Measurements from ENCODE around the gene TBC1D8B.

- TF ChIP-seq, protein P1, sequence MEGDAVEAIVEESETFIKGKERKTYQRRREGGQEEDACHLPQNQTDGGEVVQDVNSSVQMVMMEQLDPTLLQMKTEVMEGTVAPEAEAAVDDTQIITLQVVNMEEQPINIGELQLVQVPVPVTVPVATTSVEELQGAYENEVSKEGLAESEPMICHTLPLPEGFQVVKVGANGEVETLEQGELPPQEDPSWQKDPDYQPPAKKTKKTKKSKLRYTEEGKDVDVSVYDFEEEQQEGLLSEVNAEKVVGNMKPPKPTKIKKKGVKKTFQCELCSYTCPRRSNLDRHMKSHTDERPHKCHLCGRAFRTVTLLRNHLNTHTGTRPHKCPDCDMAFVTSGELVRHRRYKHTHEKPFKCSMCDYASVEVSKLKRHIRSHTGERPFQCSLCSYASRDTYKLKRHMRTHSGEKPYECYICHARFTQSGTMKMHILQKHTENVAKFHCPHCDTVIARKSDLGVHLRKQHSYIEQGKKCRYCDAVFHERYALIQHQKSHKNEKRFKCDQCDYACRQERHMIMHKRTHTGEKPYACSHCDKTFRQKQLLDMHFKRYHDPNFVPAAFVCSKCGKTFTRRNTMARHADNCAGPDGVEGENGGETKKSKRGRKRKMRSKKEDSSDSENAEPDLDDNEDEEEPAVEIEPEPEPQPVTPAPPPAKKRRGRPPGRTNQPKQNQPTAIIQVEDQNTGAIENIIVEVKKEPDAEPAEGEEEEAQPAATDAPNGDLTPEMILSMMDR (IDR thresholded peaks at IDR 0.05) = no peak
- TF ChIP-seq POLR2A (IDR thresholded peaks at IDR 0.05) (no peak), POLR2AphosphoS5 (IDR thresholded peaks at IDR 0.05) (no peak)
Observed at GRCh38 chrX:106902684-106903083, 100.2 kb downstream of the TBC1D8B start.
